Esophagus squamous epithelium (tissue), 5 donors: Measurements from ENCODE around the gene OPA3. TPM values are rescaled to one million over a fixed set of nuclear protein-coding genes. Genes with fewer than 3 reads are reported as not detected.
A peak's percentile ranks its signal among the peaks of the same experiment; 100 is the strongest.

ENCODE experiments used
- DNase-seq: peaks from one replicate; lab custom pipeline; 2025; lab: John Stamatoyannopoulos, UW
- H3K27ac ChIP-seq, 4 donors: fragments of 200-600 bp; sonication (generic); one replicate each; pipeline ENCODE4 v1.5.1; 2016 to 2019; ENCODE audit warnings: mild to moderate bottlenecking in 1 of 4
- H3K27me3 ChIP-seq, 4 donors: fragments of 200-600 bp; sonication (generic); 1 replicate in 3 of 4; 2 replicates in 1 of 4; pipeline versions ENCODE4 v1.5.1 to v1.6.0; 2017 to 2021; ENCODE audit warnings: antibody characterized with exemption in 1 of 4
- H3K36me3 ChIP-seq, 3 donors: fragments of 200-600 bp; sonication (generic); one replicate each; pipeline ENCODE4 v1.5.1; 2016 to 2019
- H3K4me1 ChIP-seq, 3 donors: fragments of 200-600 bp; sonication (generic); one replicate each; pipeline ENCODE4 v1.5.1; 2017 to 2019
- H3K4me3 ChIP-seq, 4 donors: fragments of 200-600 bp; sonication (generic); 1 replicate in 3 of 4; 2 replicates in 1 of 4; pipeline ENCODE4 v1.5.1; 2016 to 2019; ENCODE audit warnings: mild to moderate bottlenecking in 2 of 4, moderate library complexity in 1 of 4
- H3K9me3 ChIP-seq, 3 donors: fragments of 200-600 bp; sonication (generic); one replicate each; pipeline ENCODE4 v1.5.1; 2016 to 2019
- CTCF ChIP-seq, 6 experiments: fragments of 450-650 bp in 4 of 6; fragments of 200-600 bp in 2 of 6; sonication (generic) in 2 of 6; IDR thresholded peaks; one replicate each; pipeline ENCODE4 v1.5.1; 2016 to 2019; ENCODE audit warnings: antibody characterized with exemption in 6 of 6, mild to moderate bottlenecking in 4 of 6, moderate library complexity in 4 of 6
- POLR2A ChIP-seq, 4 donors: fragments of 450-650 bp; IDR thresholded peaks; one replicate each; pipeline ENCODE4 v1.6.1; 2017; ENCODE audit warnings: antibody characterized with exemption in 4 of 4, mild to moderate bottlenecking in 4 of 4, moderate library complexity in 3 of 4
- WGBS, 2 donors: methylation state at CpG; one replicate each; pipeline ENCODE4 v1.1.5; 2018; 5-methylcytosine and 5-hydroxymethylcytosine counted together
- intact Hi-C: fragments of 100-400 bp; cut with DNase I; formaldehyde crosslinking; loops from one replicate; pipeline ENCODE4 v1.15.0; 2022
- total RNA-seq, 4 donors: library from RNA; depleted of rRNA; stranded (reverse); fragments of >200 nt; gene quantifications; one replicate each; pipeline ENCODE4 v1.1.0, GENCODE V29; 2016
- donor health status: DM: yes; HTN: yes; CAD: no.

Gene OPA3
- total RNA-seq, 4 donors from 2014 or later: 4.7 to 12.4 (median 10.1) TPM

- no peaks in the 10 kb centered on the region for H3K9me3 ChIP-seq
- no peak for DNase-seq
- intact Hi-C loops: no loop called here
- no peak overlapping the region for H3K27ac ChIP-seq
- peaks cover 0 to 59% (median 0%) of the 10 kb centered on the region in 4 donors for H3K27me3 ChIP-seq
- no peaks in the 10 kb centered on the region for H3K36me3 ChIP-seq
- peaks cover 0 to 7% (median 0%) of the 10 kb centered on the region in 3 donors for H3K4me1 ChIP-seq
- TF ChIP-seq CTCF (IDR thresholded peaks at IDR 0.05): peak in 5 of 6 experiments; percentile 33 to 69 (median 45)
- no peak for TF ChIP-seq POLR2A (IDR thresholded peaks at IDR 0.05)
- 55 to 64% methylated on average over 34 of the region's 48 CpGs for WGBS, 2 donors
- no peak overlapping the region for H3K4me3 ChIP-seq
These were observed 6.5 kb upstream of the OPA3 start for GRCh38 chr19:45591004-45591637.

GRCh38 chr19:45590300-45591003, 5.8 kb upstream of the OPA3 start:
- TF ChIP-seq POLR2A (IDR thresholded peaks at IDR 0.05) (no peak), CTCF (IDR thresholded peaks at IDR 0.05) (no peak)
- WGBS, 2 donors: 58 to 72% methylated on average over 4 to 8 of the region's 15 CpGs
- Histone ChIP-seq H3K4me3 (no peak overlapping the region), H3K27me3 (peaks cover 0 to 52% (median 0%) of the 10 kb centered on the region in 4 donors), H3K36me3 (no peaks in the 10 kb centered on the region), H3K9me3 (no peaks in the 10 kb centered on the region), H3K4me1 (peaks cover 0 to 10% (median 1%) of the 10 kb centered on the region in 3 donors), H3K27ac (no peak overlapping the region)
- intact Hi-C loops: no loop called here
- DNase-seq: no peak

GRCh38 chr19:45589768-45590167, 5.2 kb upstream of the OPA3 start:
- Histone ChIP-seq H3K36me3 (no peaks in the 10 kb centered on the region), H3K9me3 (no peaks in the 10 kb centered on the region), H3K27ac (no peak overlapping the region), H3K4me3 (no peak overlapping the region), H3K4me1 (peaks cover 3 to 16% (median 6%) of the 10 kb centered on the region in 3 donors), H3K27me3 (peaks cover 0 to 45% (median 0%) of the 10 kb centered on the region in 4 donors)
- intact Hi-C loops: no loop called here
- TF ChIP-seq POLR2A (IDR thresholded peaks at IDR 0.05): no peak
- no peak for TF ChIP-seq CTCF (IDR thresholded peaks at IDR 0.05)
- 79 to 82% methylated on average over 4 of the region's 4 CpGs for WGBS, 2 donors
- DNase-seq: no peak

- Histone ChIP-seq H3K27me3 (peaks cover 0 to 27% (median 0%) of the 10 kb centered on the region in 4 donors), H3K9me3 (no peaks in the 10 kb centered on the region), H3K4me1 (peaks cover 3 to 26% (median 12%) of the 10 kb centered on the region in 3 donors), H3K4me3 (no peak overlapping the region), H3K27ac (peak overlapping the region in 1 of 4 donors; percentile 28), H3K36me3 (no peaks in the 10 kb centered on the region)
- intact Hi-C loops: no loop called here
- TF ChIP-seq POLR2A (IDR thresholded peaks at IDR 0.05) (no peak), CTCF (IDR thresholded peaks at IDR 0.05) (no peak)
- WGBS, 2 donors: 61% methylated on average over 3 of the region's 4 CpGs; no CpG with 5 or more reads in 1 of the 2 donors
- no peak for DNase-seq
These were observed 3.3 kb upstream of the OPA3 start for GRCh38 chr19:45587873-45588272.

- Histone ChIP-seq H3K4me1 (peaks cover 3 to 37% (median 12%) of the 10 kb centered on the region in 3 donors), H3K27ac (peak overlapping the region; percentile 96 to 99 (median 99)), H3K4me3 (peak overlapping the region; percentile 60 to 89 (median 76)), H3K27me3 (no peaks in the 10 kb centered on the region), H3K9me3 (no peaks in the 10 kb centered on the region), H3K36me3 (no peaks in the 10 kb centered on the region)
- 20 to 35% methylated on average over 5 to 7 of the region's 7 CpGs for WGBS, 2 donors
- intact Hi-C loops: no loop called here
- TF ChIP-seq POLR2A (IDR thresholded peaks at IDR 0.05): no peak
- no peak for TF ChIP-seq CTCF (IDR thresholded peaks at IDR 0.05)
- no peak for DNase-seq
These were observed 566 bp upstream of the OPA3 start for GRCh38 chr19:45585158-45585577.
